Mesothelial cell of epicardium (in vitro differentiated cells): Measurements from ENCODE around the gene ZNF695. TPM values are rescaled to one million over a fixed set of nuclear protein-coding genes. Genes with fewer than 3 reads are reported as not detected.

ENCODE experiments used
- DNase-seq, 2 experiments: peaks; one replicate each; pipeline ENCODE4 v3.0.0; 2021; ENCODE audit warnings: low spot score in 2 of 2; ENCODE audit not compliant: unreplicated experiment in 2 of 2
- H3K27ac Mint-ChIP-seq: 2 replicates; pipeline ENCODE4 v1.8.0; 2021; ENCODE audit warnings: mixed read lengths
- H3K27me3 Mint-ChIP-seq: 2 replicates; pipeline ENCODE4 v1.8.0; 2021; ENCODE audit warnings: low read depth, mixed read lengths
- H3K36me3 Mint-ChIP-seq: 2 replicates; pipeline ENCODE4 v1.8.0; 2021; ENCODE audit warnings: mixed read lengths
- H3K4me1 Mint-ChIP-seq: 2 replicates; pipeline ENCODE4 v1.8.0; 2021; ENCODE audit warnings: mixed read lengths
- H3K4me3 Mint-ChIP-seq: 2 replicates; pipeline ENCODE4 v1.8.0; 2021; ENCODE audit warnings: mild to moderate bottlenecking, moderate library complexity, mixed read lengths
- H3K9me3 Mint-ChIP-seq: 2 replicates; pipeline ENCODE4 v1.8.0; 2021; ENCODE audit warnings: mixed read lengths
- total RNA-seq: library from RNA; stranded (reverse); gene quantifications from 3 replicates; pipeline ENCODE4 v1.2.1, GENCODE V29; 2021
- TF ChIP-seq, protein P1 (sequence below): fragments of 200-600 bp; sonication (generic); IDR thresholded peaks from one replicate; pipeline ENCODE4 v1.5.0; 2021; ENCODE audit warnings: antibody characterized with exemption; ENCODE audit not compliant: unreplicated experiment

Gene ZNF695
- total RNA-seq, 1 donor from 2014 or later: 5.9 TPM

GRCh38 chr1:246971090-246971721, 36.7 kb downstream of the ZNF695 start:
- H3K4me3 Mint-ChIP-seq: no peak overlapping the region
- no peaks in the 10 kb centered on the region for H3K27me3 Mint-ChIP-seq
- H3K27ac Mint-ChIP-seq: no peak overlapping the region
- H3K9me3 Mint-ChIP-seq: peaks cover 72% of the 10 kb centered on the region
- H3K4me1 Mint-ChIP-seq: no peaks in the 10 kb centered on the region
- H3K36me3 Mint-ChIP-seq: peaks cover 69% of the 10 kb centered on the region
- TF ChIP-seq, protein P1, sequence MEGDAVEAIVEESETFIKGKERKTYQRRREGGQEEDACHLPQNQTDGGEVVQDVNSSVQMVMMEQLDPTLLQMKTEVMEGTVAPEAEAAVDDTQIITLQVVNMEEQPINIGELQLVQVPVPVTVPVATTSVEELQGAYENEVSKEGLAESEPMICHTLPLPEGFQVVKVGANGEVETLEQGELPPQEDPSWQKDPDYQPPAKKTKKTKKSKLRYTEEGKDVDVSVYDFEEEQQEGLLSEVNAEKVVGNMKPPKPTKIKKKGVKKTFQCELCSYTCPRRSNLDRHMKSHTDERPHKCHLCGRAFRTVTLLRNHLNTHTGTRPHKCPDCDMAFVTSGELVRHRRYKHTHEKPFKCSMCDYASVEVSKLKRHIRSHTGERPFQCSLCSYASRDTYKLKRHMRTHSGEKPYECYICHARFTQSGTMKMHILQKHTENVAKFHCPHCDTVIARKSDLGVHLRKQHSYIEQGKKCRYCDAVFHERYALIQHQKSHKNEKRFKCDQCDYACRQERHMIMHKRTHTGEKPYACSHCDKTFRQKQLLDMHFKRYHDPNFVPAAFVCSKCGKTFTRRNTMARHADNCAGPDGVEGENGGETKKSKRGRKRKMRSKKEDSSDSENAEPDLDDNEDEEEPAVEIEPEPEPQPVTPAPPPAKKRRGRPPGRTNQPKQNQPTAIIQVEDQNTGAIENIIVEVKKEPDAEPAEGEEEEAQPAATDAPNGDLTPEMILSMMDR: no peak
- DNase-seq: no peak

- Mint-ChIP-seq H3K9me3 (peaks cover 61% of the 10 kb centered on the region), H3K36me3 (peaks cover 65% of the 10 kb centered on the region), H3K27ac (no peak overlapping the region), H3K4me1 (no peaks in the 10 kb centered on the region), H3K27me3 (no peaks in the 10 kb centered on the region), H3K4me3 (no peak overlapping the region)
- DNase-seq: no peak
- TF ChIP-seq, protein P1: no peak
Observed at GRCh38 chr1:246969621-246970020, 38.2 kb downstream of the ZNF695 start.

GRCh38 chr1:246966502-246966901, 41.4 kb downstream of the ZNF695 start:
- peaks cover 42% of the 10 kb centered on the region for H3K9me3 Mint-ChIP-seq
- peaks cover 54% of the 10 kb centered on the region for H3K36me3 Mint-ChIP-seq
- H3K27me3 Mint-ChIP-seq: no peaks in the 10 kb centered on the region

DNA sequence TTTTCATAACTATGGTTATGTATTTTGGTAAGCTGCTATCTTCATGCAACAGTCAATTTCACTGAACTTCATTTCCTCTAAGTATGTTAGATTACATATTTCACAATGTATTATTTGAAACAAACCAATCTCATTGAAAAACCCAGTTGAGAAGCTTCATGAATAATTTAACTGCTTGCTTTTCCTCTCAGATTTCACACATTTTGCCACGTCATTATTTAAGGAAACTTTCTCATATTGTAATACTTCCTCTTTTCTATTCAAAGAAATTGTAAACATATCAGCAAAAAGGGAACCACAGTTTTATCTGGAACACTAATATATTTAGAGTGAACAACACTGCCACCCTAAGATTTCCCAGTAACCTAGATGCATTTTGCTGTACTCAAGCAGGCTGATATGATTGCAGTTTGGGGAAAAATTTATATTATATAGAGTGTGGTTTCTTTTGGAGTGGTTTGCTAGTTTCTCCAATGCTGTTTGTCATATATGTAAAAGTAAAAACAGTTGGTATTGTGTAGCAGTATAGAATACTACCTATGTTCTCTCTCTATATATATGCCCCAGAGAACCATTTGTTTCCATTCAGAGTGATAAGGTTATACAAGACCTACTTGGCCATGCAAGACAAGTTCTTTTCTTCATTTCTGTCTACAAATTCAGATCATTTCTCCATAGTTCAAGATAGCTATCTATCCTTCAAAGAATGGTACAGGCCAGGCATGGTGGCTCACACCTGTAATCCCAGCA, 47.7 kb downstream of the ZNF695 start:
- Mint-ChIP-seq H3K9me3 (no peaks in the 10 kb centered on the region), H3K27me3 (no peaks in the 10 kb centered on the region), H3K36me3 (peaks cover 18% of the 10 kb centered on the region), H3K27ac (no peak overlapping the region), H3K4me1 (no peaks in the 10 kb centered on the region), H3K4me3 (no peak overlapping the region)
- DNase-seq: no peak
- TF ChIP-seq, protein P1: no peak

More at GRCh38 chr1:246966502-246966901, 41.4 kb downstream of the ZNF695 start:
- TF ChIP-seq, protein P1: no peak
- no peak overlapping the region for H3K4me3 Mint-ChIP-seq
- no peaks in the 10 kb centered on the region for H3K4me1 Mint-ChIP-seq
- no peak for DNase-seq
- no peak overlapping the region for H3K27ac Mint-ChIP-seq

DNA sequence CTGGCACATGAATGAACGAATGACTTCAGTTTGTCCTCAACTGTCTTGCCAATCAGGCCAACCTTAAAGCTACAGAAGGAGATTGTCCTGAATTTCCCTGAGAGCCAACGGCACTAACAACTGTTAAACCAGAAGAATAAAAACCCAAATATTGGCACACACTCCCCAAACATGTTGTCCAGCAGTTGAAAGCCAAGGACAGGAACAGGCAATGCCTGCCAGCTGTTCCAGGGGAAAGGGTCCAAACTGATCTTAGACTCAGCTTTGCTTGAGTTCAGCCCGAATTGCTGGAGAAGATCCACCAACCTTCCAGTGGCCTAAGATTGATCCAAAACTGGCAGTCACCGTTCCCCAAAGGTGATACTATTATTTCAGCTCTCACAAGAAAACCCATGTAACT, 53.7 kb downstream of the ZNF695 start:
- TF ChIP-seq, protein P1: no peak
- Mint-ChIP-seq H3K36me3 (peaks cover 8% of the 10 kb centered on the region), H3K9me3 (no peaks in the 10 kb centered on the region), H3K27ac (no peak overlapping the region), H3K27me3 (no peaks in the 10 kb centered on the region), H3K4me1 (no peaks in the 10 kb centered on the region), H3K4me3 (no peak overlapping the region)
- no peak for DNase-seq
